ENCODE results near the gene CASKIN1. TPM values are rescaled to one million over a fixed set of nuclear protein-coding genes. Genes with fewer than 3 reads are reported as not detected.
A peak's percentile ranks its signal among the peaks of the same experiment; 100 is the strongest.

CASKIN1 gene
- polyA plus RNA-seq, 10 donors, result 0.94 to 2.7 (median 1.5) TPM

DNA sequence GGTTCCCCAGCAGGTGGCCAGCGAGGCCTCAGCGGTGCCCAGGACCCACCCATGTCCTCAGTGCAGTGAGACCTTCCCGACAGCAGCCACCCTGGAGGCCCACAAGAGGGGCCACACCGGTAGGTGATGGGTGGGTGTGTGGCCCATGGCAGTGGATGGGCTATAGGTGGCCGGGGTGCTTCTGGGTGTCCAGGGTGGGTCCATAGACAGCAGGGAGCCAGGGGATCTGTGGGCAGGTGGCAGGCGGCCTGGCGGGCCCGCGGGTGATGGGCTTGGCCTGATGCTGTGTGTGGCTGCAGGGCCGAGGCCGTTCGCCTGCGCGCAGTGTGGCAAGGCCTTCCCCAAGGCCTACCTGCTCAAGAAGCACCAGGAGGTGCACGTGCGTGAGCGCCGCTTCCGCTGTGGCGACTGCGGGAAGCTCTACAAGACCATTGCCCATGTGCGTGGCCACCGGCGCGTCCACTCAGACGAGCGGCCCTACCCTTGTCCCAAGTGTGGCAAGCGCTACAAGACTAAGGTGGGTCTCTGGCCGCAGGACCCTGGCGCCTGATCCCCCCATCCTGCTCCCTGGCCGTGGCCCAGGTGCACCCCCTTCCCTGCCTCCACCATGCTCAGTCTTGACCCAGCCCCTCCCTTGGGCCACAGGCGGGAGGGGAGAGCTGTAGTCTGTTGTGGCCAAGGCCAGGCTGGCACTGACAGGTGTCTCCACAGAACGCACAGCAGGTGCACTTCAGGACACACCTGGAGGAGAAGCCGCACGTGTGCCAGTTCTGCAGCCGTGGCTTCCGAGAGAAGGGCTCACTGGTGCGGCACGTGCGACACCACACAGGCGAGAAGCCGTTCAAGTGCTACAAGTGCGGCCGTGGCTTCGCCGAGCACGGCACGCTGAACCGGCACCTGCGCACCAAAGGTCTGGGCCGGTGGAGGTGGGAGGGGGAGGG, 37.7 kb upstream of the CASKIN1 start:
- no peak for DNase-seq

DNA sequence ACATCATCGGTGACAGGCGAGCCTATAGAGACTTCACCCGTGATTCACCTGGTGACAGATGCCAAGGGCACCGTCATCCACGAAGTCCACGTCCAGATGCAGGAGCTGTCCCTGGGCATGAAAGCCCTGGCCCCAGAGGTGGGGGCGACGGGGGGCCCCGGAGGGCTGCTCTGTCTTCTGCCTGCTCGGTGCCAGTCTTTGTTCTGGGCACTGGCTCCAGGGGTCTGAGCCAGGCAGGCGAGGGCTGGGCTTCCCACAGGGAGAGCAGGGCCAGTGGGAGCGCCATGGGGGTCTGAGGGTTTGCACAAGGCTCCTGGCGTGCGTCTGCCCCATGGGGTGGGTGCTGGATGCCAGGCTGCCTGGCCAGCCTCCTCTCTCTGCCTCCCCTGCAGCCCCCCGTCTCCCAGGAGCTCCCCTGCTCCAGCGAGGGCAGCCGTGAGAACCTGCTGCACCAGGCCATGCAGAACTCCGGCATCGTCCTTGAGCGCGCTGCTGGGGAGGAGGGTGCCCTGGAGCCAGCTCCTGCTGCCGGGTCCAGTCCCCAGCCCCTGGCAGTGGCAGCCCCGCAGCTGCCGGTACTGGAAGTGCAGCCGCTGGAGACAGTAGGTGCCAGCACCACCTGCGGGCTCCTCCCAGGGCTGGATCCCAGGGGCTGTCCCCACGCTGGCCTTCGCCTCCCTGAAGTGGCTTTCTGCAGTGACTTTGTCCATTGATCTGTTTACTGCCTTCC, 36.8 kb upstream of the CASKIN1 start:
- DNase-seq, result no peak

GRCh38 chr16:2232094-2232990, 35.9 kb upstream of the CASKIN1 start:
- DNase-seq, result no peak

GRCh38 chr16:2231016-2231931, 34.9 kb upstream of the CASKIN1 start:
- DNase-seq, result no peak

GRCh38 chr16:2230376-2230775, 34.0 kb upstream of the CASKIN1 start:
- no peak for DNase-seq

GRCh38 chr16:2229632-2230250, 33.3 kb upstream of the CASKIN1 start:
- DNase-seq, result no peak

DNA sequence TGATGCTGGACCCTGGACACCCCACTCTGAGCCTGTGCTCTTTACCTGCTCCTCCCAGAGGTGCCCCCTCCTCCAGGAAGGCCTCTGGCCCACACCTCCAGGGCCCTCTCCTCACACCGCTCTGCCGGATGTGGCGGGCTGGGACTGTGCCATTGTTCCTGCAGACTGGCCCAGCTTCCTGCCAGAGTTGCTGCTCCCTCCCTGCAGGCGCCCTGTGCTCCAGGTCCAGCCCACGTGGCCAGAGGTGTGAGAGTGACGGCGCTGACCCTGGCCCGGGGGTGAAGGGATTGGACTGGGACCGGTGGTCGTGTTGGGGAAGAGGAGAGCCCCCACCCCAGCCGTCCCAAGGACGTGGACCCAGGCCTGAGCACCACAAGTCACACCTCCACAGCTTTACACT, 32.7 kb upstream of the CASKIN1 start:
- DNase-seq, result no peak

DNA sequence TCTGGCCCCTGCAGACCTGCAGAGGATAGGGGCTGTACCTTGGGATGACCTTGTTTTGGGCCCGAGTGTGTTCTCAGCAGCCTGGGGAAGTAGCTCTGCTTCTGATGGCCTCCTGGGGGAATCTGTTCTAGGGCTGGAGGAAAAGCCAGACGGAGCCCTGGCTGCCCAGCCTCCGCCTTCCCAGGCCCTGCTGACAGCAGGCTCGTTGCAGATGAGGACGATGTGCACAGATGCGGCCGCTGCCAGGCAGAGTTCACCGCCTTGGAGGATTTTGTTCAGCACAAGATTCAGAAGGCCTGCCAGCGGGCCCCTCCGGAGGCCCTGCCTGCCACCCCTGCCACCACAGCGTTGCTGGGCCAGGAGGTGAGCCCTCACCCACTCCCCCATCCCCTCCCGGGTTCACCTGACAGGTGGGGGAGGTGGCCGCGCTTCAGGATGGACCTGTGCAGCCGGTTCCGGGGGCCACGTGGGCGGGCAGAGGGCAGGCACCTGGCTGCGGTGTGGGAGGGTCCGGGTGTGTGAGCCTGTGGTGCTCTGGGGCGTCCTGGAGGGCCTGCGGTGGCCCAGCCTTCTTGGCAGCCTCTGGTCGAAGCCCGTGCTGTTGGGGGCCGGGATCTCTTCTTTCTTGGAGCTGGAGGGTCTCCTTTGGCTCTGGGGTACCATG, 31.9 kb upstream of the CASKIN1 start:
- DNase-seq, result no peak

GRCh38 chr16:2226918-2227317, 30.5 kb upstream of the CASKIN1 start:
- DNase-seq, result no peak

- no peak for DNase-seq
Observed at GRCh38 chr16:2226245-2226793, 29.9 kb upstream of the CASKIN1 start.

- peak in 1 of 3 donors; percentile 66 for DNase-seq
Observed at GRCh38 chr16:2223942-2224486, 27.6 kb upstream of the CASKIN1 start.

- peak; percentile 99 for DNase-seq
Observed at GRCh38 chr16:2223221-2223941, 27.0 kb upstream of the CASKIN1 start, which contains the start of gene E4F1. TSS of gene E4F1 (plus strand) at chr16:2223591. CDS start at chr16:2223614, 23 bp downstream.

GRCh38 chr16:2216330-2216729, 19.9 kb upstream of the CASKIN1 start:
- DNase-seq, result no peak

- no peak for DNase-seq
Observed at GRCh38 chr16:2214719-2214968, 18.2 kb upstream of the CASKIN1 start, which contains the start of gene PGP. TSS of gene PGP (minus strand) at chr16:2214840. CDS start at chr16:2214777, 63 bp downstream.

DNA sequence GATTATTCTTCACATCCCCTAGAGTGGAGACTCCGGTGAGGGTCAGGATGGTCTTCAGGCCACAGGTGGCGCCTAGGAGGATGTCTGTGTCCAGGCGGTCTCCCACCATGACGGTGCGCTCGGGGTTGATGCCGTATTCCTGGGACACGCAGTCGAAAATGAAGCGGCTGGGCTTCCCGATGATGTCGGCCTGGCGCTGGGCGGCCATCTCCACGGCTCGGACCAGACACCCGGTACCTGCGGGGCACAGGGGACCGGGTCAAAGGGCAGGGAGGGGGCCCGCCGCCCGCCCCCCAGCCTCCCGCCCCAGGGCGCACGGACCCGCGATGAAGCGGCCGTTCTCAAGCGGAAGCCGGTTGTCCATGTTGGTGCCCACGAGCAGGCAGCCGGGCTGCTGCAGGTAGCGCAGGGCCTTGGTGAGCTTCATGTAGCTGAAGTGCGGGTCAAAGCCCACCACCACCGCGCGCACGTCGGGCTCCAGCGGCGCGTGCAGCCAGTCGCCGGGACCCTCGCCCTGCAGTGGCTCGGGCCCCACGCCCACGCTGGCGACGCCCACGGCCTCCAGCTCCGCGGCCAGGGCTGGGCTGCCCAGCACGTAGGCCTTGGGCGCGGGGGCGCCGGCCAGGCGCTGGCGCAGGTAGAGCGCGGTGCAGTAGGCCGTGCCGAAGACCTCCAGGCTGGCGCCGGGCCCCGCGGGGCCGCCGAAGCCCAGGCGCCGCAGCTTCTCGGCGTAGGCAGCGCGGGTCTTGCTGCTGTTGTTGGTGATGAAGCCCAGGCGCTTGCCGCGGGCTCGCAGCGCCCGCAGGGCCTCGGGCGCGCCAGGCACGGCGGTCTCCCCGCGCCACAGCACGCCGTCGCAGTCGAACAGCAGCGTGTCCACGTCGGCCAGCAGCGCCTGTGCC, 17.7 kb upstream of the CASKIN1 start:
- DNase-seq, result no peak

DNA sequence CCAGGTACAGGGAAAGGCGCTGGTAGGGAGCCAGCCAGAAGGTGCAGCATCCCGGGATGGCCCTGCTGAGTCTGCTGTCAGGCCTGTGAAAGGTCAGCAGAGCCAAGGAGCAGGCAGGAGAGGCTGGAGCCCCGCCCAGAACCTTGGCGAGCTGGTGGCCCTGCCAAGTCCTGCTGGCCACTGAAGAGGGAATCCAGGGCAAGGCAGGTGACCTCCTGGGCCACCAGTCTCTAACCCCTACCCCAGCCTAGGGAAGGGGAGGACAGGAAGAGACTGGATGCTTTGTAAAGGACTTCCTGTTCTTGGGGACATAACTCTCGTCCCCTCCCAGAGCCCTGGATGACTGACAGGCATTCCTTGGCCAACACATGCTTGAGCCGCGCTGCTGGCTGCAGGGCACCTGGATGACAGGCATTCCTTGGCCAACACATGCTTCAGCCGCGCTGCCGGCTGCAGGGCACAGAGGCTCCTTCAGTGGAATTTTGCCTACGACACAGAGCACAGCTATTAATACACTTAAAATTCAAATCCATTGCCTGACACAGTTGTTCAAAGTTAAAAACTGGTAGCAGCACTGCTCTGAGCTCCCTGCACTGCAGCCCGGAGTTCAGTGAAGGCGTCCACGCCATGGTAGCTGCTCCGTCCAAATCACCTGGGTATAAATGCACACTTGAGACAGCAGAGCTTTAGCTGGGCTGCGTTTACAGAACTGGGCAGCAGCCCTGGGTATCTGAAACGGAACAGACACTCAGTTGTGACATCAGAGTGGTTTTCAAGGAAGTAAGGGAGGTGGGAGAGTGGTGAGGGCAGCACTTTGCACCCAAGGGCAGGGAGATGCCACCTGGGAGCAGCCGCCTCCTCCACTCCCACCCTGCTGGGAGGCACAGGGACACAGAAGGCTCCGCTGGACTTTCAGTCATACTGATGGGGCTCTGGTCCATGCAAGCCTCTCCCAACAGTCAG, 16.2 kb upstream of the CASKIN1 start:
- DNase-seq, result peak; percentile 40 to 46 (median 43)
